ENCODE data around the gene PLD4.
"Not testable (repeated sequence)": the region's sequence is repeated elsewhere in the genome, so short reads cannot be mapped to it uniquely, and the experiment has no call there.

DNA sequence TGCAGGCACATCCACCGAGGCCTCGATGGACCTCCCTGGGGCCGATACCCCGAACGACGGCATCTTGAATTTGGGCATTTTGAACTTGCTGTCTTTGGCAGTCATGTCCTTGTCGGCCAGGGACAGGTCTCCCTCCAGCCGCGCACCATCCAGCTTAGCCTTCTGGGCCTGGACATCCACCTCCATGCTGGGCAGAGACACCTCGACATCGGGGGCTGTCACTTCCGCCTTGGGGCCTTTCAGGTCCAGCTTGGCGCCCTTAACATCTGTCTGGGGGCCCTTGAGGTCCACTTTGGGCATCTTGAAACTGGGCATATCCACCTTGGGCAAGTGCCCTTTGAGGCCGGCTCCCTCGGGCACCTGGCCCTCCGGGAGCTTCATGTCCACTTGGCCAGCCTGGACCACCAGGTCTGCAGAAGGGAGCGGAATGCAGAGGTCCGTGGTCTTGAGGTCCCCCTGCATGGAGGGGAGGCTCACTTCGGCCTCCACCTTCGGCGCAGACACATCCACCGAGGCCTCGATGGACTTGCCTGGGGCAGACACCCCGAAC, 24.8 kb downstream of the PLD4 start:
- TF ChIP-seq EZH2phosphoT487 (IDR thresholded peaks at IDR 0.05; ENCODE audit: borderline replicate concordance) = not testable (repeated sequence)
- TF ChIP-seq, protein P1, sequence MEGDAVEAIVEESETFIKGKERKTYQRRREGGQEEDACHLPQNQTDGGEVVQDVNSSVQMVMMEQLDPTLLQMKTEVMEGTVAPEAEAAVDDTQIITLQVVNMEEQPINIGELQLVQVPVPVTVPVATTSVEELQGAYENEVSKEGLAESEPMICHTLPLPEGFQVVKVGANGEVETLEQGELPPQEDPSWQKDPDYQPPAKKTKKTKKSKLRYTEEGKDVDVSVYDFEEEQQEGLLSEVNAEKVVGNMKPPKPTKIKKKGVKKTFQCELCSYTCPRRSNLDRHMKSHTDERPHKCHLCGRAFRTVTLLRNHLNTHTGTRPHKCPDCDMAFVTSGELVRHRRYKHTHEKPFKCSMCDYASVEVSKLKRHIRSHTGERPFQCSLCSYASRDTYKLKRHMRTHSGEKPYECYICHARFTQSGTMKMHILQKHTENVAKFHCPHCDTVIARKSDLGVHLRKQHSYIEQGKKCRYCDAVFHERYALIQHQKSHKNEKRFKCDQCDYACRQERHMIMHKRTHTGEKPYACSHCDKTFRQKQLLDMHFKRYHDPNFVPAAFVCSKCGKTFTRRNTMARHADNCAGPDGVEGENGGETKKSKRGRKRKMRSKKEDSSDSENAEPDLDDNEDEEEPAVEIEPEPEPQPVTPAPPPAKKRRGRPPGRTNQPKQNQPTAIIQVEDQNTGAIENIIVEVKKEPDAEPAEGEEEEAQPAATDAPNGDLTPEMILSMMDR (conservative IDR thresholded peaks at IDR 0.05; ENCODE audit: low read length) = not testable (repeated sequence)

Data from Loucy (cell line).